Measurements from ENCODE around the gene GSTA5. TPM values are rescaled to one million over a fixed set of nuclear protein-coding genes. Genes with fewer than 3 reads are reported as not detected.
"Not testable (repeated sequence)": the region's sequence is repeated elsewhere in the genome, so short reads cannot be mapped to it uniquely, and the experiment has no call there.

GSTA5 gene
- total RNA-seq, 1 donor from 2014 or later, result not detected

DNA sequence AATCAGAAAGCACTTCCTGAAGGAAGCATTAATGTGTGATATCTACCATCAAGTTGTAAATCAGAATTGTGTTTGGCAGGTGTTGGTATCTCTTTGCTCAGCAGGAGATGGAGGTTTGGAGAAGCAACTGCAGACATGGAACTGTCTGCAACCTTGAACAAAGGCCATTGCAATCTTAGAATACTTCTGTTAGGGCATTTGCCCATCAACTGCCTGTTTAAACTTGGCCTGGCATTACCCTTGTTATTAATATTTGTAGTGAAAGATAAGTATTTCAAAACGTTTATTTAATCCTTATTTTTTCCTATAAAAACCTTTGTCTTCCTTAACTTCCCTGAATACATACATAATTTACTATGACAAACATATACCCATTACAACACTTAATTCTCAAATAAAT lies 14.1 kb downstream of the GSTA5 start:
- H3K36me3 ChIP-seq, result no peaks in the 10 kb centered on the region
- H3K4me1 ChIP-seq, result no peaks in the 10 kb centered on the region
- H3K9me3 ChIP-seq, result no peaks in the 10 kb centered on the region
- no peak for ATAC-seq
- TF ChIP-seq CTCF (IDR thresholded peaks at IDR 0.05), result no peak
- intact Hi-C loops (cut with DNase I), result loop anchor here (2.0 kb wide), 1 partner anchor 40 kb away; no protein-coding TSS in a partner anchor
- no peaks in the 10 kb centered on the region for H3K27me3 ChIP-seq
- H3K4me3 ChIP-seq, result no peak overlapping the region
- H3K27ac ChIP-seq, result no peak overlapping the region
- no peak for DNase-seq

- intact Hi-C loops (cut with DNase I), result loop anchor here (2.0 kb wide), 1 partner anchor 39 kb away; no protein-coding TSS in a partner anchor
- not testable (repeated sequence) for H3K27me3 ChIP-seq, H3K27ac ChIP-seq, ATAC-seq, H3K4me3 ChIP-seq, H3K4me1 ChIP-seq, H3K9me3 ChIP-seq, H3K36me3 ChIP-seq, DNase-seq
Measured at GRCh38 chr6:52825900-52826459, 14.6 kb downstream of the GSTA5 start.

- H3K4me3 ChIP-seq; DNase-seq; H3K36me3 ChIP-seq; ATAC-seq; intact Hi-C loops (cut with DNase I); H3K27ac ChIP-seq; H3K4me1 ChIP-seq; H3K9me3 ChIP-seq; H3K27me3 ChIP-seq: not testable (repeated sequence)
Measured at GRCh38 chr6:52825270-52825793, 15.3 kb downstream of the GSTA5 start.

DNA sequence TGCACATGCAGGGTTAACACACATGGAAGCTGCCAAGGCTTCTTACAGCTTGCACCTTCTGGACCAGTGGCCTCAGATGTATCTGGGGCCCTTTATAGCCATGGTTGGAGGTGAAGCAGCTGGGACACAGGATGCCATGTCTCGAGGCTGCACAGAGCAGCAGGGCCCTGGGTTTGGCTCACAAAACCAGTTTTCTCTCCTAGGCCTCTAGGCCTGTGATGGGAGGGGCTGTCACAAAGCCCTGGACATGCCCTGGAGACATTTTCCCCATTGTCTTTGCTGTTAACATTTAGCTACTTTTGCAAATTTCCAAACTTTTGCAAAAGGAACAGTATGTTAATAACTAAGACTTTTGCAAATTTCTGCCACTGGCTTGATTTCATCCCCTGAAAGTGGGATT lies 18.8 kb downstream of the GSTA5 start:
- intact Hi-C loops (cut with DNase I), result no loop called here
- no peak overlapping the region for H3K27ac ChIP-seq
- ATAC-seq, result no peak
- H3K27me3 ChIP-seq, result no peaks in the 10 kb centered on the region
- H3K4me3 ChIP-seq, result no peak overlapping the region
- no peaks in the 10 kb centered on the region for H3K4me1 ChIP-seq
- H3K9me3 ChIP-seq, result no peaks in the 10 kb centered on the region
- DNase-seq, result no peak
- H3K36me3 ChIP-seq, result no peaks in the 10 kb centered on the region
- no peak for TF ChIP-seq CTCF (IDR thresholded peaks at IDR 0.05)

DNA sequence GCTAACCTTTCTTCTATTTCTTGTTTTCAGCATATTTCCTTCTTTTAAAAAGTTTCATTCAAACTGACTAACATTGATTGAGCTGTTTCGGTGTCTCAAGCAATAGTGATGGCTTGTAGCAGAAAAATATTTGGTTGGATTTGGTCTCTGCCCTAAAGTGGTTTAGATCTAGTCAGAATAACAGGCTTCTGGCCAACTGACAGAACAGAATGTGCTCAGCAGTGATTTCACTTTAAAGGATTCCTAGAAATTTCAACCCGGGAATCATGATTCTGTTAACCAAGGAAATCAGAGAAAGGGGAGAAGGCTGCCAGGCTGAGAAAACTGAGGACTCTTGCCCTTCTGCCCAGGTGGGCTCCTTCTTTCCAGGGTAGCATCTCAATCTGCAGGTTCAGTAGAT lies 20.4 kb downstream of the GSTA5 start:
- ATAC-seq, result no peak
- DNase-seq, result no peak
- no peak for TF ChIP-seq CTCF (IDR thresholded peaks at IDR 0.05)
- Histone ChIP-seq H3K36me3 (no peaks in the 10 kb centered on the region), H3K4me1 (no peaks in the 10 kb centered on the region), H3K27me3 (no peaks in the 10 kb centered on the region), H3K4me3 (no peak overlapping the region), H3K27ac (no peak overlapping the region), H3K9me3 (no peaks in the 10 kb centered on the region)
- intact Hi-C loops (cut with DNase I), result no loop called here

- peak; percentile 58 for DNase-seq
- H3K27ac ChIP-seq, result no peak overlapping the region
- intact Hi-C loops (cut with DNase I), result no loop called here
- peak; percentile 97 for ATAC-seq
- H3K9me3 ChIP-seq, result no peaks in the 10 kb centered on the region
- H3K27me3 ChIP-seq, result no peaks in the 10 kb centered on the region
- H3K4me3 ChIP-seq, result no peak overlapping the region
- no peaks in the 10 kb centered on the region for H3K36me3 ChIP-seq
- peak; percentile 69 for TF ChIP-seq CTCF (IDR thresholded peaks at IDR 0.05)
- H3K4me1 ChIP-seq, result no peaks in the 10 kb centered on the region
Measured at GRCh38 chr6:52815167-52816092, 25.2 kb downstream of the GSTA5 start.

GRCh38 chr6:52814545-52814944 lies 26.1 kb downstream of the GSTA5 start:
- intact Hi-C loops (cut with DNase I); H3K4me1 ChIP-seq; H3K9me3 ChIP-seq; H3K27ac ChIP-seq; H3K27me3 ChIP-seq; DNase-seq; H3K4me3 ChIP-seq; ATAC-seq; H3K36me3 ChIP-seq: not testable (repeated sequence)

GRCh38 chr6:52809777-52810176 lies 30.8 kb downstream of the GSTA5 start:
- H3K27me3 ChIP-seq; ATAC-seq; H3K27ac ChIP-seq; DNase-seq; intact Hi-C loops (cut with DNase I); H3K36me3 ChIP-seq; H3K4me1 ChIP-seq; H3K9me3 ChIP-seq; H3K4me3 ChIP-seq: not testable (repeated sequence)

Measured in upper lobe of right lung (tissue), 1 donor.